Myocyte (in vitro differentiated cells): ENCODE data around the gene RBM14. TPM values are rescaled to one million over a fixed set of nuclear protein-coding genes. Genes with fewer than 3 reads are reported as not detected.

Experiments
- total RNA-seq: library from RNA; depleted of rRNA; stranded (reverse); fragments of >200 nt; gene quantifications from 2 replicates; pipeline ENCODE4 v1.2.3, GENCODE V29; 2014

Gene RBM14
- total RNA-seq, 1 donor from 2014 or later, result 35.8 TPM

Other genes with a start within 250 kb of the RBM14 start
- 4.5 and 8.5 TPM in 2 replicates for gene SLC29A2, start 244.9 kb upstream of the RBM14 start, total RNA-seq
- not detected in 2 replicates for gene NPAS4, start 195.6 kb upstream of the RBM14 start, total RNA-seq
- gene MRPL11, start 177.8 kb upstream of the RBM14 start, total RNA-seq, result 23.1 and 27.9 TPM in 2 replicates
- 5.5 and 9.3 TPM in 2 replicates for gene PELI3, start 149.7 kb upstream of the RBM14 start, total RNA-seq
- 52.7 TPM in 2 replicates for gene DPP3, start 136.2 kb upstream of the RBM14 start, total RNA-seq
- gene BBS1, start 106.0 kb upstream of the RBM14 start, total RNA-seq, result 29.5 and 39.6 TPM in 2 replicates
- 15.7 and 20.9 TPM in 2 replicates for gene ZDHHC24, start 70.6 kb upstream of the RBM14 start, total RNA-seq
- 0.75 and 1.5 TPM in 2 replicates for gene ACTN3, start 69.7 kb upstream of the RBM14 start, total RNA-seq
- gene CTSF, start 48.0 kb upstream of the RBM14 start, total RNA-seq, result 52.8 and 73.8 TPM in 2 replicates
- 0.26 and 0.45 TPM in 2 replicates for gene CCDC87, start 23.6 kb upstream of the RBM14 start, total RNA-seq
- gene CCS, start 23.4 kb upstream of the RBM14 start, total RNA-seq, result 25.8 and 26.1 TPM in 2 replicates
- 83.4 and 99.4 TPM in 2 replicates for gene RBM4, start 22.1 kb downstream of the RBM14 start, total RNA-seq
- gene RBM4B, start 61.3 kb downstream of the RBM14 start, total RNA-seq, result 21.2 and 22.5 TPM in 2 replicates
- 0.78 and 1.1 TPM in 2 replicates for gene SPTBN2, start 112.6 kb downstream of the RBM14 start, total RNA-seq
- gene RCE1, start 226.8 kb downstream of the RBM14 start, total RNA-seq, result 10.5 and 12.5 TPM in 2 replicates
- gene LRFN4, start 240.4 kb downstream of the RBM14 start, total RNA-seq, result 117 and 129 TPM in 2 replicates